HG03175 (cell line): ENCODE results near the gene RPS6KA3.

Experiments
- ATAC-seq: cut with Tn5 transposase; IDR thresholded peaks from one replicate; pipeline ENCODE4 v1.9.1; 2021; ENCODE audit warnings: mild to moderate bottlenecking, moderate library complexity; ENCODE audit not compliant: unreplicated experiment

Gene RPS6KA3

DNA sequence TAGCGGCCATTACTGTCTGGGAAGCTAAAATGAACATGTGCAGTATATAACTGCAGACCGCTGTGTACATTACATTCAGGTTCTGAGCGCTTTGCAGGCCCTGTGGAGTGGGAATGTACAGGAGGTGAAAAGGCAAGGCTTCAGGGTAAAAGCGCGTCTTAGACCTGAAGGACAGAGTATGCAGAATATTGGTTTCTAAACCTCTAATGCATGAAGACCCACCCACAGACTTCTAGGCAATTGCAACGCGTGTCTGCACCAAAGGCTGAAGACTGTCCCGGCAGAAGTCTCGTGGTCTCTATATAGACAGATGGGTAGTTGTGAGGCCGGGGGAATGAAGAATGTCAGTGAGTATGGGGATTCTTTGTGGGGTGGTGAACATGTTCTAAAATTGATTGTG, 155.4 kb downstream of the RPS6KA3 start:
- no peak for ATAC-seq

DNA sequence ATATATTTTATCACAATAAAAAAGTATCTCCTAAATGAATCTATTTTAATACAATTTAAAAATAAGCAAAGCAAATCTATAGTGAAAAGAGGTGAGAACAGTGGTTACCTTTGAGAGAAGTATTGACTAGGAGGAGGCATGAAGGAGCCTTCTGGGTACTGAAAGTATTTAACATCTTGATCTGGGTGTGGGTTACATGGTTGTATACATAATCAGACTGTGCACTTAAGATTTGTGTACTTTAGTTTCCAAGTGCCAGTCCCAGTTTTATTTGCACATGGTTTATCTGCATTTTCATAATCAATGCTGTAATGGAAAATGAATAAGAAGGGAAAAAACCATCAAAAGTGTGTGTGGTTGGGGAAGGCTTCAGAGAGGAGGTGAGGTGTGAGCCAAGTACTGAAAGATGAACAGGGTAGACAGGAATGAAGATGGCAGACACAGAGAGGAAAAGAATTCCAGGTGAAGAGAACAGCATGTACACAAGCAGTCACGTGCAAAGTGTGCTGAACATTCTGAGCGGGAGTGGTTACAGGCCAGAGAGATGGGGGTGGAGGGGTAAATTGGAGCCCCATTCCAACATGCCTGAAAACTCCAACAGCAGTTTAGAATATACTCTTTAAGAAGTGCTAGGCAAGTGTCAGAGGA, 164.7 kb downstream of the RPS6KA3 start:
- no peak for ATAC-seq
